Coronary artery (tissue), 2 donors: ENCODE measurements around the gene PARP8.
"Not testable (repeated sequence)": the region's sequence is repeated elsewhere in the genome, so short reads cannot be mapped to it uniquely, and the experiment has no call there.

Experiments
- DNase-seq: peaks from one replicate; pipeline ENCODE4 v3.0.0-alpha.2; 2017; ENCODE audit warnings: low spot score
- H3K27ac ChIP-seq, 2 donors: fragments of 200-600 bp; sonication (generic); one replicate each; pipeline ENCODE4 v1.5.1; 2016 to 2019
- H3K4me3 ChIP-seq: fragments of 200-600 bp; sonication (generic); 2 replicates; pipeline ENCODE4 v1.5.1; 2016; ENCODE audit warnings: mild to moderate bottlenecking, moderate library complexity
- TF ChIP-seq, protein P1 (sequence below): fragments of 200-600 bp; sonication (generic); IDR thresholded peaks from one replicate; pipeline ENCODE4 v1.5.1; 2019; ENCODE audit warnings: antibody characterized with exemption

Gene PARP8

DNA sequence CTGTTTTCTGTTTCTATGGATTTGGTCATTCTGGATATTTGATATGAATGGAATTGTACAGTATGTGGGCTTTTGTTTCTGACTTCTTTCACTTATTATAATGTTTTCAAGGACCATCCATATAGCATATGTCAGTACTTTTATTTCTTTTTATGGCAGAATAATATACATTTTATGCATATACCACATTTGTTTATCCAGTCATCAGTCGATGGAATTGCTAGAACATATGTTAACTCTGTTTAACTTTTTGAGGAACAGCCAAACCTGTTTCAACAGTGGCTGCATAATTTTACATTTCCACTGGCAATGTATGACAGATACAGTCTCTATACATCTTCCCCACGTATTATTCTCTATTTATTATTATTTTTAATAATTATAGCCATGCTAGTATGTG lies 131.6 kb downstream of the PARP8 start:
- Histone ChIP-seq H3K27ac (no peak overlapping the region), H3K4me3 (no peak overlapping the region)
- TF ChIP-seq, protein P1, sequence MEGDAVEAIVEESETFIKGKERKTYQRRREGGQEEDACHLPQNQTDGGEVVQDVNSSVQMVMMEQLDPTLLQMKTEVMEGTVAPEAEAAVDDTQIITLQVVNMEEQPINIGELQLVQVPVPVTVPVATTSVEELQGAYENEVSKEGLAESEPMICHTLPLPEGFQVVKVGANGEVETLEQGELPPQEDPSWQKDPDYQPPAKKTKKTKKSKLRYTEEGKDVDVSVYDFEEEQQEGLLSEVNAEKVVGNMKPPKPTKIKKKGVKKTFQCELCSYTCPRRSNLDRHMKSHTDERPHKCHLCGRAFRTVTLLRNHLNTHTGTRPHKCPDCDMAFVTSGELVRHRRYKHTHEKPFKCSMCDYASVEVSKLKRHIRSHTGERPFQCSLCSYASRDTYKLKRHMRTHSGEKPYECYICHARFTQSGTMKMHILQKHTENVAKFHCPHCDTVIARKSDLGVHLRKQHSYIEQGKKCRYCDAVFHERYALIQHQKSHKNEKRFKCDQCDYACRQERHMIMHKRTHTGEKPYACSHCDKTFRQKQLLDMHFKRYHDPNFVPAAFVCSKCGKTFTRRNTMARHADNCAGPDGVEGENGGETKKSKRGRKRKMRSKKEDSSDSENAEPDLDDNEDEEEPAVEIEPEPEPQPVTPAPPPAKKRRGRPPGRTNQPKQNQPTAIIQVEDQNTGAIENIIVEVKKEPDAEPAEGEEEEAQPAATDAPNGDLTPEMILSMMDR, result no peak
- no peak for DNase-seq

DNA sequence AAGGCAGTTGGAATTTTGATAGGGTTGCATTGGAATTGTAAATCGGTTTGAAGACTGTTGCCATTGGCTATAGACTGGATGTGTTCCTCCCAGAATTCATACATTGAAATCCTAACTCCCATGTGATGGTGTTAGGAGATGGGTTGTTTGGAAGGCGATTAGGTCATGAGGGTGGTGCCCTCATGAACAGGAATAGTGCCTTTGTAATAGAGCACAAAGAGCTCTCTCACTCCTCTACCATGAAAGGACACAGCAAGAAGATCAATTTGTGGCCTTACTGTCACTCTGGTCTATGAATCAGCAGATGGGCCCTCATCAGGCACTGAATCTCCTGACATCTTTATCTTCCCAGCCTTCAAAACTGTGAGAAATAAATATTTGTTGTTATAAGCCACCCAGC lies 133.2 kb downstream of the PARP8 start:
- no peak for DNase-seq
- Histone ChIP-seq H3K4me3 (no peak overlapping the region), H3K27ac (no peak overlapping the region)
- TF ChIP-seq, protein P1, result no peak

DNA sequence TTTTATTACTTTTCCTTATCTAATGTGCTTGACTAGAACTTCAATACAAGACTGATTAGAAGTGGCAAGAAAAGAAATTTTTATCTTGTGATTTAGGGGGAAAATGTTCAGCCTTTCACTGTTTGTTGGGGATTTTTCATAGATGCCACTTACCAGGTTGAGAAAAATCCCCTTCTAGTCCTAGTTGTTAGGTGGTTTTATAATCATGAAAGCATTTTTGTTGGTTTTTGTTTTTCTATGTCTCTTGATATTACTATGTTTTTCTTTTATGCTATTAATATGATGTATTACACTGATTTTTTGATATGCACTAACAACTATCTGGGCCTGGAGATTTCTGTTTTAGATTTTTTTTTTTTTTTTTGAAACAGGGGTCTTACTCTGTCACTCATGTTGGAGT lies 134.0 kb downstream of the PARP8 start:
- DNase-seq, result no peak
- TF ChIP-seq, protein P1, result no peak
- H3K27ac ChIP-seq, result no peak overlapping the region

DNA sequence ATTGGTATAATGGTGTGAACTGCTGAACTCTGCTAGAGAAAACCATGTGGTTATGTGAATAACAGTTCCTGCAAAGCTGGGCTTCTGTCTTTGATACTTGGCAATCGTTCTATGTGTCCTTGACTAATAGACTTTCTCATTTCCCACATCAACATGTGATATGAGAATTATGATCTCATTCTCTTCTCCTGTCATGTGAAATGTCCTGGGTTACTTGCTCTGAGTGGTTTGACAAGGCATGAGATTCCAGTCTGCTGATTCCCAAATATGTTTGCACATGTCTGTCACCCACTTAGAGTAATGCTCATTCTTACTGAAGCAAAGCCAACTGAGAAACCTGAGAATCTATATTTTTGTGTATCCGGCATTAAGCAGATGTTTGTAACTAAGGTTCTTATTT lies 141.2 kb downstream of the PARP8 start:
- TF ChIP-seq, protein P1, result no peak
- no peak overlapping the region for H3K4me3 ChIP-seq
- DNase-seq, result no peak
- no peak overlapping the region for H3K27ac ChIP-seq

More for the DNA sequence above, 134.0 kb downstream of the PARP8 start:
- no peak overlapping the region for H3K4me3 ChIP-seq

DNA sequence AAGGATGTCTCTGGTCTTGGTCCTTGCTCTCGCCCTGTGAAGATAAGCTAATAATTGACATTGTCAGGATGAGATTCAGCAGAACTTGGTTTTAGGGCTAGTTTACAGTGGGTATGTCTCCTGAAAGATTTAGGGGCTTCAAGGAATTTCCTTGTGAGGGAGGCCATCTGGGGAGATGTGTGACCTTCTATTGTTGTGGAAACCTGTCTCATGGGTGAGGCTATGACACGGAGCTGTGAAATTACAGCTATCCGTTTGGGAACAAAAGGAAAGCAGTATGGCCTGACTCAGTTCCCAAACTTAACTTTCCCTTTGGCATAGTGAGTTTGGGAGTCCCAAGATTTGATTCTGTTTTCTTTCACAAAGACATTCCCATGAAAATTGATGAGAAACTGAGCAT lies 142.0 kb downstream of the PARP8 start:
- H3K4me3 ChIP-seq, result no peak overlapping the region
- DNase-seq, result no peak
- H3K27ac ChIP-seq, result no peak overlapping the region
- TF ChIP-seq, protein P1, result no peak

DNA sequence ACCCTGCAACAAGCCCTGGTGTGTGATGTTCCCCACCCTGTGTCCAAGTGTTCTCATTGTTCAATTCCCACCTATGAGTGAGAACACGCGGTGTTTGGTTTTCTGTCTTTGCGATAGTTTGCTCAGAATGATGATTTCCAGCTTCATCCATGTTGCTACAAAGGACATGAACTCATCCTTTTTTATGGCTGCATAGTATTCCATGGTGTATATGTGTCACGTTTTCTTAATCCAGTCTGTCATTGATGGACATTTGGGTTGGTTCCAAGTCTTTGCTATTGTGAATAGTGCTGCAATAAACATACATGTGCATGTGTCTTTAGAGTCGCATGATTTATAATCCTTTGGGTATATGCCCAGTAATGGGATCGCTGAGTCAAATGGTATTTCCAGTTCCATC lies 145.3 kb downstream of the PARP8 start:
- not testable (repeated sequence) for DNase-seq, H3K27ac ChIP-seq, H3K4me3 ChIP-seq

DNA sequence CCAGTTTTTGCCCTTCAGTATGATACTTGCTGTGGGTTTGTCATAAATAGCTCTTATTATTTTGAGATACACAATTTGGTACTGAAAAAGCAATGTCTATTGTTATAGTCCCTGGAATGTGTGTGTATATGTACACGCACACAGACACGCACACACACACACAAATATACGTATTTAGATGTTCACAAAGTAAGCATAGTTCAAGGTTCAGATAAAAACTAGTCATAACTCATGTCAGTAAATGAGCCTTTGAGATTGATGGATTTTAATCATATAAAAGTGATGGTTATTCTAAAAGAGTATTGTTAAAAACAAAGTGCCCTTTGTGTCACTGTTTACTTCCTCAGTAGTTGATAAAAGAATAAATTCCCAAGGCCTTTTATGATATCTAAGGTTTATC lies 147.3 kb downstream of the PARP8 start:
- no peak for DNase-seq
- no peak overlapping the region for H3K4me3 ChIP-seq
- H3K27ac ChIP-seq, result no peak overlapping the region
- TF ChIP-seq, protein P1, result no peak

DNA sequence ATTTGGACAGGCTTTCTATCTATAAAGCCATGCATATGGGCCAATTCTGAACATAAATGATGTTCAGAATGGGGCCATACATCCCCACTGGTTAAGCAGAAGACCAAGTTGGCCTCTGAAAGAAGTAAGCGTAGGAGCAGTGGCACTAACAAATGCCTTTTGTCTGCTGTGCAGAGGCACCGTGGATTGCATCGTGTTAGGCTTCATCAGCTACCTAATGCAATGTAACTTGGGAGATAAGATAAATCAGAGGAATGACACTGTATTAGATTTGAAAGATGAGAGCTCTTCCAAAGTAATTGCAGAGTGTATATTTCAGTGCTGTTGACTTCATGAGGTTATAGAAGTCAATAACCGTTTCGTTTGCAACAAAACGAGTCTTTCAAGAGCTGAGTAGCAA lies 148.1 kb downstream of the PARP8 start:
- DNase-seq, result no peak
- TF ChIP-seq, protein P1, result no peak
- Histone ChIP-seq H3K4me3 (no peak overlapping the region), H3K27ac (no peak overlapping the region)
